Spleen (tissue), 11 donors: ENCODE results near the gene ALPP. TPM values are rescaled to one million over a fixed set of nuclear protein-coding genes. Genes with fewer than 3 reads are reported as not detected.
"Not testable (repeated sequence)": the region's sequence is repeated elsewhere in the genome, so short reads cannot be mapped to it uniquely, and the experiment has no call there.

Experiments used
- DNase-seq: peaks from one replicate; pipeline ENCODE4 v3.0.0-alpha.2; 2020
- H3K27ac ChIP-seq, 8 donors: fragments of 200-600 bp; sonication (generic) in 7 of 8; 1 replicate in 4 of 8; 2 replicates in 4 of 8; pipeline versions ENCODE4 v1.5.0 to v1.8.0; 2016 to 2021; ENCODE audit warnings: inconsistent platforms in 4 of 8, mild to moderate bottlenecking in 4 of 8, moderate library complexity in 1 of 8
- H3K27me3 ChIP-seq, 7 donors: fragments of 200-600 bp; sonication (generic) in 6 of 7; replicated peaks in 1 of 7; 1 replicate in 4 of 7; 2 replicates in 3 of 7; pipeline versions ENCODE4 v1.5.0 to v1.8.0; 2016 to 2021; ENCODE audit warnings: inconsistent platforms in 3 of 7, mild to moderate bottlenecking in 1 of 7
- H3K36me3 ChIP-seq, 6 donors: fragments of 200-600 bp; sonication (generic) in 5 of 6; 1 replicate in 4 of 6; 2 replicates in 2 of 6; pipeline versions ENCODE4 v1.5.0 to v1.8.0; 2016 to 2021; ENCODE audit warnings: inconsistent platforms in 2 of 6
- H3K4me1 ChIP-seq, 6 donors: fragments of 200-600 bp; sonication (generic) in 5 of 6; 1 replicate in 3 of 6; 2 replicates in 3 of 6; pipeline versions ENCODE4 v1.5.0 to v1.8.0; 2016 to 2021; ENCODE audit warnings: inconsistent platforms in 3 of 6
- H3K4me3 ChIP-seq, 8 donors: fragments of 200-600 bp; sonication (generic) in 7 of 8; 1 replicate in 4 of 8; 2 replicates in 4 of 8; pipeline versions ENCODE4 v1.5.0 to v1.8.0; 2016 to 2021; ENCODE audit warnings: inconsistent platforms in 4 of 8, mild to moderate bottlenecking in 4 of 8, moderate library complexity in 2 of 8
- H3K9me3 ChIP-seq, 8 donors: fragments of 200-600 bp; sonication (generic) in 7 of 8; 1 replicate in 4 of 8; 2 replicates in 4 of 8; pipeline versions ENCODE4 v1.5.0 to v1.8.0; 2016 to 2021; ENCODE audit warnings: inconsistent platforms in 4 of 8
- CTCF ChIP-seq, 11 experiments: fragments of 200-600 bp in 7 of 11; fragments of 450-650 bp in 4 of 11; sonication (generic) in 4 of 11; IDR thresholded peaks in 8 of 11; conservative IDR thresholded peaks in 3 of 11; 1 replicate in 7 of 11; 2 replicates in 4 of 11; pipeline versions ENCODE4 v1.4.0 to v1.8.0; 2016 to 2021; ENCODE audit warnings: antibody characterized with exemption in 11 of 11, inconsistent platforms in 4 of 11, mild to moderate bottlenecking in 1 of 11
- POLR2A ChIP-seq, 3 donors: fragments of 450-650 bp; IDR thresholded peaks; one replicate each; pipeline ENCODE4 v1.5.1; 2017; ENCODE audit warnings: antibody characterized with exemption in 3 of 3, mild to moderate bottlenecking in 1 of 3
- POLR2AphosphoS5 ChIP-seq, 3 donors: sonication (generic); formaldehyde crosslinking; IDR thresholded peaks; one replicate each; pipeline ENCODE4 v1.5.1; 2017; ENCODE audit warnings: antibody characterized with exemption in 3 of 3
- WGBS, 5 donors: extraction: QIAGEN DNeasy Blood & Tissue Kit in 3 of 5; methylation state at CpG; one replicate each; pipeline versions ENCODE4 v1.1.5 to v1.1.7; 2013 to 2018; 5-methylcytosine and 5-hydroxymethylcytosine counted together
- intact Hi-C: fragments of 100-400 bp; cut with DNase I; formaldehyde crosslinking; loops from one replicate; pipeline ENCODE4 v1.15.0; 2023; ENCODE audit warnings: low total_unique reads
- polyA plus RNA-seq, 3 donors: library from polyadenylated mRNA; stranded (reverse); fragments of 200-250 nt; gene quantifications; one replicate each; pipeline ENCODE4 v1.2.1, GENCODE V29; 2013
- total RNA-seq, 7 donors: library from RNA; depleted of rRNA in 3 of 7; stranded (reverse); fragments of >200 nt in 3 of 7; fragmentation: NEBNext Ultra II Directional in 4 of 7; extraction: Animal tissue kit (Norgen Biotek cat#: 25700) in 4 of 7; gene quantifications; one replicate each; pipeline versions ENCODE4 v1.1.0 to v1.2.1, GENCODE V29; 2016 to 2021
- donor health status: healthy with polysubstance abuse.
- donor health status: DM: no; HTN: no; CAD: no; lungs with moderate emphysema.
- donor health status: DM: no; HTN: no; CAD: no.
- donor health status: Bipolar disorder and iron deficiency.
- donor health status: healthy.
- donor health status: DM: no; HTN: no; CAD: no.
- donor health status: DM: yes; HTN: yes; CAD: no.

ALPP gene
- total and polyA plus RNA-seq, 10 donors, result not detected

GRCh38 chr2:232382331-232383225 is 4.0 kb downstream of the ALPP start:
- 74 to 78% (median 76%) methylated on average over 17 to 18 of the region's 18 CpGs for WGBS, 5 donors
- TF ChIP-seq POLR2AphosphoS5 (IDR thresholded peaks at IDR 0.05), result no peak
- no peak for TF ChIP-seq CTCF (IDR thresholded peaks at IDR 0.05 in 8 of 11, conservative IDR thresholded peaks at IDR 0.05 in 3 of 11)
- peaks cover 0 to 27% (median 13%) of the 10 kb centered on the region in 6 donors for H3K4me1 ChIP-seq
- no peak overlapping the region for H3K4me3 ChIP-seq
- H3K27ac ChIP-seq, result no peak overlapping the region
- no peak for DNase-seq
- intact Hi-C loops, result no loop called here
- H3K36me3 ChIP-seq, result no peaks in the 10 kb centered on the region
- H3K27me3 ChIP-seq, result peaks cover 0 to 74% (median 35%) of the 10 kb centered on the region in 7 donors
- no peaks in the 10 kb centered on the region for H3K9me3 ChIP-seq

- Histone ChIP-seq H3K9me3 (no peaks in the 10 kb centered on the region), H3K4me1 (peaks cover 0 to 34% (median 17%) of the 10 kb centered on the region in 6 donors), H3K27me3 (peaks cover 0 to 93% (median 46%) of the 10 kb centered on the region in 7 donors), H3K36me3 (no peaks in the 10 kb centered on the region), H3K27ac (no peak overlapping the region), H3K4me3 (no peak overlapping the region)
- intact Hi-C loops, result no loop called here
- DNase-seq, result no peak
- TF ChIP-seq POLR2AphosphoS5 (IDR thresholded peaks at IDR 0.05) (no peak), POLR2A (IDR thresholded peaks at IDR 0.05) (no peak), CTCF (IDR thresholded peaks at IDR 0.05 in 8 of 11, conservative IDR thresholded peaks at IDR 0.05 in 3 of 11) (no peak)
- WGBS, 5 donors, result 84 to 93% (median 88%) methylated on average over 1 of the region's 1 CpG
Measured at GRCh38 chr2:232384466-232384865, 5.9 kb downstream of the ALPP start.

- H3K27ac ChIP-seq, intact Hi-C loops, DNase-seq, H3K4me3 ChIP-seq, H3K9me3 ChIP-seq, H3K36me3 ChIP-seq: not testable (repeated sequence)
- Histone ChIP-seq H3K27me3 (peaks cover 0 to 91% (median 46%) of the 10 kb centered on the region in 7 donors), H3K4me1 (peaks cover 0 to 34% (median 17%) of the 10 kb centered on the region in 6 donors)
Measured at GRCh38 chr2:232385058-232385457, 6.5 kb downstream of the ALPP start.

- Histone ChIP-seq H3K27ac (no peak overlapping the region), H3K36me3 (no peaks in the 10 kb centered on the region), H3K4me1 (peaks cover 0 to 34% (median 17%) of the 10 kb centered on the region in 6 donors), H3K27me3 (peaks cover 0 to 94% (median 51%) of the 10 kb centered on the region in 7 donors), H3K9me3 (no peaks in the 10 kb centered on the region), H3K4me3 (peak overlapping the region in 1 of 8 donors; percentile 30)
- DNase-seq, result no peak
- intact Hi-C loops, result no loop called here
- WGBS, 5 donors, result 25 to 36% (median 31%) methylated on average over 24 of the region's 24 CpGs
- TF ChIP-seq CTCF (IDR thresholded peaks at IDR 0.05 in 8 of 11, conservative IDR thresholded peaks at IDR 0.05 in 3 of 11), result no peak
- TF ChIP-seq POLR2A (IDR thresholded peaks at IDR 0.05), result no peak
- no peak for TF ChIP-seq POLR2AphosphoS5 (IDR thresholded peaks at IDR 0.05)
Measured at GRCh38 chr2:232385660-232386489, 7.3 kb downstream of the ALPP start.
